Endothelial cell (in vitro differentiated cells): ENCODE data around the gene MRPS31. TPM values are rescaled to one million over a fixed set of nuclear protein-coding genes. Genes with fewer than 3 reads are reported as not detected.
A peak's percentile ranks its signal among the peaks of the same experiment; 100 is the strongest.
"Not testable (repeated sequence)": the region's sequence is repeated elsewhere in the genome, so short reads cannot be mapped to it uniquely, and the experiment has no call there.

Experiments
- DNase-seq: peaks from one replicate; pipeline ENCODE4 v3.0.0; 2021; ENCODE audit warnings: low spot score
- H3K27ac Mint-ChIP-seq: one replicate; pipeline ENCODE4 v1.8.0; 2021; ENCODE audit warnings: mixed read lengths, inconsistent platforms; ENCODE audit not compliant: unreplicated experiment
- H3K27me3 Mint-ChIP-seq: one replicate; pipeline ENCODE4 v1.8.0; 2021; ENCODE audit warnings: mild to moderate bottlenecking, moderate library complexity, mixed read lengths, inconsistent platforms; ENCODE audit not compliant: unreplicated experiment
- H3K36me3 Mint-ChIP-seq: one replicate; pipeline ENCODE4 v1.8.0; 2021; ENCODE audit warnings: mild to moderate bottlenecking, low read depth, mixed read lengths, inconsistent platforms; ENCODE audit not compliant: unreplicated experiment
- H3K4me1 Mint-ChIP-seq: one replicate; pipeline ENCODE4 v1.8.0; 2021; ENCODE audit warnings: mild to moderate bottlenecking, mixed read lengths, inconsistent platforms; ENCODE audit not compliant: unreplicated experiment
- H3K4me3 Mint-ChIP-seq: one replicate; pipeline ENCODE4 v1.8.0; 2021; ENCODE audit warnings: mild to moderate bottlenecking, mixed read lengths, inconsistent platforms; ENCODE audit not compliant: unreplicated experiment
- H3K9me3 Mint-ChIP-seq: one replicate; pipeline ENCODE4 v1.8.0; 2021; ENCODE audit warnings: mixed read lengths, inconsistent platforms; ENCODE audit not compliant: unreplicated experiment
- total RNA-seq: library from RNA; stranded (reverse); fragmentation: NEBNext Ultra II Directional; extraction: Animal tissue kit (Norgen Biotek cat#: 25700); gene quantifications from one replicate; pipeline ENCODE4 v1.2.1, GENCODE V29; 2021; ENCODE audit not compliant: unreplicated experiment
- TF ChIP-seq, protein P1 (sequence below): fragments of 200-600 bp; sonication (generic); IDR thresholded peaks from one replicate; pipeline ENCODE4 v1.5.0; 2021; ENCODE audit warnings: antibody characterized with exemption; ENCODE audit not compliant: unreplicated experiment

Gene MRPS31
- total RNA-seq, 1 donor from 2014 or later: 16.7 TPM

DNA sequence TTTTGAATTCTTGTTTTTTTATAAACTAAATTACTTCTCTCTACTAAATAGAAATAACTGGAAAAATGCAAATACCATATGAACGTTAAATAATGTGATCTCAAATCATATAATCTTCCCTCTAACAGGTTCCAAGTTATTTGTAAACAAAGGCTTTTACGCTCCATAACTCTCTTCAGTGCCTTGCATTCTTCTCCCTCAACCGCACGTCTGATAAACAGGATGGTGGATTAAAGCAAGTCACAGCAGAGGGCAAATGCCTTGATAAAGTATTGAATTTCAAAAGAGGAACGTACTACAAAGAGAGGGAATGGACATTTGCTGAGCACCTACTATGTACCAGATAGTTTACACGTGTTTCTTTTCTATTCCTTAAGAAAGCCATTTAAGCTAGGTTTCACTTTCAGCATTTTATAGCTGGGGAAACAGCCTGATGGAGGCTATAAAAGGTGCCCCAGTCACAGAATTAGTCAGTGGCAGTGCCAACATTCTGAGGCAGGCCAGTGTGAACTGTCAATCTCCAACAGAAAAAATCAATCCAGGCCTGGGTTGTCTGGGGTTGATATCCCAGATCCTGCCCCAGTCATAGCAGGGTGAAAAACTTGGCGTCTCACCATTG is 15.8 kb downstream of the MRPS31 start:
- DNase-seq: no peak
- Mint-ChIP-seq H3K27me3 (peaks cover 1% of the 10 kb centered on the region), H3K4me3 (no peak overlapping the region), H3K4me1 (no peaks in the 10 kb centered on the region), H3K27ac (no peak overlapping the region), H3K9me3 (no peaks in the 10 kb centered on the region), H3K36me3 (peaks cover 10% of the 10 kb centered on the region)
- TF ChIP-seq, protein P1, sequence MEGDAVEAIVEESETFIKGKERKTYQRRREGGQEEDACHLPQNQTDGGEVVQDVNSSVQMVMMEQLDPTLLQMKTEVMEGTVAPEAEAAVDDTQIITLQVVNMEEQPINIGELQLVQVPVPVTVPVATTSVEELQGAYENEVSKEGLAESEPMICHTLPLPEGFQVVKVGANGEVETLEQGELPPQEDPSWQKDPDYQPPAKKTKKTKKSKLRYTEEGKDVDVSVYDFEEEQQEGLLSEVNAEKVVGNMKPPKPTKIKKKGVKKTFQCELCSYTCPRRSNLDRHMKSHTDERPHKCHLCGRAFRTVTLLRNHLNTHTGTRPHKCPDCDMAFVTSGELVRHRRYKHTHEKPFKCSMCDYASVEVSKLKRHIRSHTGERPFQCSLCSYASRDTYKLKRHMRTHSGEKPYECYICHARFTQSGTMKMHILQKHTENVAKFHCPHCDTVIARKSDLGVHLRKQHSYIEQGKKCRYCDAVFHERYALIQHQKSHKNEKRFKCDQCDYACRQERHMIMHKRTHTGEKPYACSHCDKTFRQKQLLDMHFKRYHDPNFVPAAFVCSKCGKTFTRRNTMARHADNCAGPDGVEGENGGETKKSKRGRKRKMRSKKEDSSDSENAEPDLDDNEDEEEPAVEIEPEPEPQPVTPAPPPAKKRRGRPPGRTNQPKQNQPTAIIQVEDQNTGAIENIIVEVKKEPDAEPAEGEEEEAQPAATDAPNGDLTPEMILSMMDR: no peak

DNA sequence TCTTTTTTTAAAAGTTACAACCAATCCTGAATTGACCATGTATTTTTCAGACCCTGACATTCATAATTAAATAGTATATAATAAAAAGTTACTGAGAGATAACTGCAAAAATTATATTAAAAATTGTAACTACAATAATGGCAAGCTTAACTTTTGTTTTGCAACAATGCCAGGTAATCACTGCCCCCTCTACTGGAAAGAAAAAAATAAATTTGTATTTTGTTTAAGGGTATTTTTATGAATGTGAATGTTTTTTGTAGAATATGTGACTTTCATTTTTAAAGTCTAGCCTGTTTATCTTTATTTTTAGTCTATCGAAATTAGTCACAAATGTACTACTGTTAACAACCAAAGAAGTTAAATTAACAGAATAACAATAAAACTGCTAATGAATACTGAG is 21.7 kb downstream of the MRPS31 start:
- H3K9me3 Mint-ChIP-seq: no peaks in the 10 kb centered on the region

DNA sequence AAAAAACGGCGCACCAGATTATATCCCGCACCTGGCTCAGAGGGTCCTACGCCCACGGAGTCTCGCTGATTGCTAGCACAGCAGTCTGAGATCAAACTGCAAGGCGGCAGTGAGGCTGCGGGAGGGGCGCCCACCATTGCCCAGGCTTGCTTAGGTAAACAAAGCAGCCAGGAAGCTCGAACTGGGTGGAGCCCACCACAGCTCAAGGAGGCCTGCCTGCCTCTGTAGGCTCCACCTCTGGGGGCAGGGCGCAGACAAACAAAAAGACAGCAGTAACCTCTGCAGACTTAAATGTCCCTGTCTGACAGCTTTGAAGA is 35.8 kb downstream of the MRPS31 start:
- H3K27ac Mint-ChIP-seq, H3K27me3 Mint-ChIP-seq, H3K36me3 Mint-ChIP-seq, H3K4me1 Mint-ChIP-seq, H3K9me3 Mint-ChIP-seq, DNase-seq, H3K4me3 Mint-ChIP-seq: not testable (repeated sequence)

More for the DNA sequence above, 21.7 kb downstream of the MRPS31 start:
- Mint-ChIP-seq H3K27me3 (no peaks in the 10 kb centered on the region), H3K4me1 (no peaks in the 10 kb centered on the region), H3K36me3 (no peaks in the 10 kb centered on the region), H3K27ac (no peak overlapping the region), H3K4me3 (no peak overlapping the region)
- no peak for DNase-seq
- TF ChIP-seq, protein P1: peak; percentile 49

DNA sequence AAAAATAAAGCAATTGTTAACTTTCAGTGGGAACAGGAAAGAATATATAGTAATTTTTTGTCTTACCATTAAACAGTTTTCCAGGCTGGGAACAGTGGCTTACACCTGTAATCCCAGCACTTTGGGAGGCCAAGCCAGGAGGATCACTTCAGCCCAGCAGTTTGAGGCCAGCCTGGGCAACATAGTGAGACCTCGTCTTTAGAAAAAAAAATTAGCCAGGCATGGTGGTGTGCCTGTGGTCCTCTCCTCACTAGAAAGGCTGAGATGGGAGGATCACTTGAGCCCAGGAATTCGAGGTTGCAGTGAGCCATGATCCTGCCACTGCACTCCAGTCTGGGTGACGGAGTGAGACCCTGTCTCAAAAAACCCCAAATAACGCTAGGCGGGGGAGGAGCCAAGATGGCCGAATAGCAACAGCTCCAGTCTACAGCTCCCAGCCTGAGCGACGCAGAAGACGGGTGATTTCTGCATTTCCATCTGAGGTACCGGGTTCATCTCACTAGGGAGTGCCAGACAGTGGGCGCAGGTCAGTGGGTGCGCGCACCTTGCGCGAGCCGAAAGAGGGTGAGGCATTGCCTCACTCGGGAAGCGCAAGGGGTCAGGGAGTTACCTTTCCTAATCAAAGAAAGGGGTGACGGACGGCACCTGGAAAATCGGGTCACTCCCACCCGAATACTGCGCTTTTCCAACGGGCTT is 36.3 kb downstream of the MRPS31 start:
- H3K27me3 Mint-ChIP-seq, H3K4me1 Mint-ChIP-seq, H3K27ac Mint-ChIP-seq, DNase-seq, H3K36me3 Mint-ChIP-seq, H3K9me3 Mint-ChIP-seq: not testable (repeated sequence)
- peak overlapping the region; percentile 0 for H3K4me3 Mint-ChIP-seq

DNA sequence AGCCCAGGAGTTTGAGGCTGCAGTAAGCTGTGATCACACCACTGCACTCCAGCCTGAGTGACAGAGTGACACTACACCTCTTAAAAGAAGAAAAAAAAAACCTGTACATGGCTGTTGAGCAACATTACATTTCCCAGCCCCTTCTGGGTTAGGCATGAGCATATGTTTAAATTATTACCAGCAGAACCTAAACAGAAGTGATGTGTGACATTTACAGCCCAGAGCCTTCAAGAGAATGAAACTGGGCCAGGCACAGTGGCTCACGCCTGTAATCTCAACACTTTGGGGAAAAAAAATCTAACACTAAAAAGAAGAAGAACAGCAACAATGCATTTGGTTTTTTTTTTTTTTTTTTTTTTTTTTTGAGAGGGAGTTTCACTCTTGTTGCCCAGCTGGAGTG is 38.3 kb downstream of the MRPS31 start:
- DNase-seq: no peak
- TF ChIP-seq, protein P1: no peak
- peaks cover 3% of the 10 kb centered on the region for H3K27me3 Mint-ChIP-seq
- H3K4me1 Mint-ChIP-seq: peaks cover 3% of the 10 kb centered on the region
- H3K27ac Mint-ChIP-seq: no peak overlapping the region
- H3K9me3 Mint-ChIP-seq: no peaks in the 10 kb centered on the region
- no peak overlapping the region for H3K4me3 Mint-ChIP-seq
- H3K36me3 Mint-ChIP-seq: no peaks in the 10 kb centered on the region

DNA sequence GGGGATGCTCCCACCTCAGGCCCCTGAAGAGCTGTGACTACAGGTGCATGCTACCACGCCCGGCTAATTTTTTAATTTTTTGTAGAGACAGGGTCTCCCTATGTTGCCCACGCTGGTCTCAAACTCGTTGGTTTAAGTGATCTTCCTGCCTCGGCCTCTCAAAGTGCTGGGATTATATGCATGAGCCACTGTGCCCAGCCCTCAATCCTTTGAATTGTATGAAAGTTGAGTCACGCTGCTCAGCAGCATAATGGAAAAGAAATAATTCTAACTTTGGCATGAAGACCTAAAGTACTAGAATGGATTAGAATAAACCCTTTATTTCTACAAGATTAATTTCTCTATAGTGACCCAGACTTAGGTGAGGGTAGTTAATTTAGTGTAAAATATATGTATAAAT is 42.4 kb downstream of the MRPS31 start:
- Mint-ChIP-seq H3K4me3 (no peak overlapping the region), H3K9me3 (no peaks in the 10 kb centered on the region), H3K27me3 (no peaks in the 10 kb centered on the region), H3K4me1 (no peaks in the 10 kb centered on the region), H3K27ac (no peak overlapping the region), H3K36me3 (no peaks in the 10 kb centered on the region)
- TF ChIP-seq, protein P1: no peak
- DNase-seq: no peak

DNA sequence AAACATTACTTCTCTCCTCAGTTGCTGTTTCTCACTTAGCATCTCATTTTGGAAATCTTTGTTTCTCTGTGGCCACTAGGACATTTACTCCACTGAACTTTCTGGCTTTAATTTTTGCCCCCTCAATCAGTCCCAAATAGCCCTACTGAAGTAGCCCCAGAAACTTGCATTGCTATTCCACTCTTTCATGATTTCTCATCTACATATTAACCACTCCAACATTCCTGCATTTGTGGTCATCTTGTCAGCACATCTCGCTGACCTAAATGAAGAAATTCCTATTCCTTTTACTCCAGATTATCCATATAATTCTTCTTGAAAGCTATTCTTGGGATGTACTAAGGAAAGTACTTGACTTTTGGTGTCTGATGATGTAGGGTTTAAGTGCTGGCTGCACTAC is 56.6 kb downstream of the MRPS31 start:
- Mint-ChIP-seq H3K36me3 (peaks cover 24% of the 10 kb centered on the region), H3K9me3 (peaks cover 12% of the 10 kb centered on the region)
- H3K27me3 Mint-ChIP-seq, H3K27ac Mint-ChIP-seq, H3K4me1 Mint-ChIP-seq, DNase-seq, H3K4me3 Mint-ChIP-seq: not testable (repeated sequence)
